HEK293 (cell line): ENCODE results near the gene PDK2.

Experiments
- AEBP2 ChIP-seq: fragments of 450-650 bp; formaldehyde crosslinking; IDR thresholded peaks from 2 replicates; pipeline ENCODE4 v1.5.1; 2016; ENCODE audit warnings: missing biosample characterization, missing genetic modification characterization, borderline replicate concordance
- FEZF1 ChIP-seq: fragments of 450-650 bp; formaldehyde crosslinking; IDR thresholded peaks from 2 replicates; pipeline ENCODE4 v1.5.1; 2016; ENCODE audit warnings: missing biosample characterization, missing genetic modification characterization
- MZF1 ChIP-seq: fragments of 450-650 bp; formaldehyde crosslinking; IDR thresholded peaks from 2 replicates; pipeline ENCODE4 v1.5.1; 2017; ENCODE audit warnings: missing biosample characterization, missing genetic modification characterization, borderline replicate concordance
- PATZ1 ChIP-seq: fragments of 450-650 bp; formaldehyde crosslinking; IDR thresholded peaks from 2 replicates; pipeline ENCODE4 v1.5.1; 2016; ENCODE audit warnings: missing biosample characterization, missing genetic modification characterization
- PRDM4 ChIP-seq: fragments of 450-650 bp; formaldehyde crosslinking; IDR thresholded peaks from 2 replicates; pipeline ENCODE4 v1.5.1; 2017; ENCODE audit warnings: missing biosample characterization, missing genetic modification characterization
- SCRT1 ChIP-seq: fragments of 450-650 bp; formaldehyde crosslinking; IDR thresholded peaks from 2 replicates; pipeline ENCODE4 v1.5.1; 2016; ENCODE audit warnings: missing biosample characterization, missing genetic modification characterization, borderline replicate concordance
- SP7 ChIP-seq: fragments of 450-650 bp; formaldehyde crosslinking; IDR thresholded peaks from 2 replicates; pipeline ENCODE4 v1.5.1; 2016; ENCODE audit warnings: missing biosample characterization, missing genetic modification characterization
- YY1 ChIP-seq: fragments of 450-650 bp; formaldehyde crosslinking; IDR thresholded peaks from 2 replicates; pipeline ENCODE4 v1.5.1; 2018; ENCODE audit warnings: missing biosample characterization, missing genetic modification characterization
- ZBTB11 ChIP-seq: fragments of 450-650 bp; formaldehyde crosslinking; conservative IDR thresholded peaks from 2 replicates; pipeline ENCODE4 v1.5.1; 2016; ENCODE audit warnings: low read depth, missing biosample characterization, missing genetic modification characterization
- ZFHX2 ChIP-seq: fragments of 450-650 bp; formaldehyde crosslinking; conservative IDR thresholded peaks from 2 replicates; pipeline ENCODE4 v1.5.1; 2016; ENCODE audit warnings: missing biosample characterization, missing genetic modification characterization
- ZNF155 ChIP-seq: fragments of 450-650 bp; formaldehyde crosslinking; IDR thresholded peaks from 2 replicates; pipeline ENCODE4 v1.5.1; 2016; ENCODE audit warnings: missing biosample characterization, missing genetic modification characterization
- ZNF19 ChIP-seq: fragments of 450-650 bp; formaldehyde crosslinking; IDR thresholded peaks from 2 replicates; pipeline ENCODE4; 2016; ENCODE audit warnings: missing biosample characterization, missing genetic modification characterization, low read depth
- ZNF280C ChIP-seq: fragments of 450-650 bp; formaldehyde crosslinking; IDR thresholded peaks from 2 replicates; pipeline ENCODE4 v1.5.1; 2016; ENCODE audit warnings: missing biosample characterization, missing genetic modification characterization
- ZNF292 ChIP-seq: fragments of 450-650 bp; formaldehyde crosslinking; IDR thresholded peaks from 2 replicates; pipeline ENCODE4 v1.5.1; 2016; ENCODE audit warnings: low read depth, missing biosample characterization, missing genetic modification characterization, borderline replicate concordance
- ZNF362 ChIP-seq: fragments of 450-650 bp; formaldehyde crosslinking; IDR thresholded peaks from 2 replicates; pipeline ENCODE4 v1.5.1; 2016; ENCODE audit warnings: missing biosample characterization, missing genetic modification characterization
- ZNF366 ChIP-seq: fragments of 450-650 bp; formaldehyde crosslinking; conservative IDR thresholded peaks from 2 replicates; pipeline ENCODE4 v1.5.1; 2016; ENCODE audit warnings: missing biosample characterization, missing genetic modification characterization
- ZNF37A ChIP-seq: fragments of 450-650 bp; IDR thresholded peaks from 2 replicates; pipeline ENCODE4 v1.5.1; 2018; ENCODE audit warnings: missing biosample characterization, missing genetic modification characterization
- ZNF433 ChIP-seq: fragments of 450-650 bp; formaldehyde crosslinking; IDR thresholded peaks from 2 replicates; pipeline ENCODE4 v1.5.1; 2016; ENCODE audit warnings: missing biosample characterization, missing genetic modification characterization, low read depth
- ZNF544 ChIP-seq: fragments of 450-650 bp; formaldehyde crosslinking; IDR thresholded peaks from 2 replicates; pipeline ENCODE4 v1.5.0; 2017; ENCODE audit warnings: missing biosample characterization, missing genetic modification characterization
- ZNF560 ChIP-seq: fragments of 450-650 bp; formaldehyde crosslinking; IDR thresholded peaks from 2 replicates; pipeline ENCODE4 v1.5.1; 2017; ENCODE audit warnings: missing biosample characterization, missing genetic modification characterization, borderline replicate concordance
- ZNF626 ChIP-seq: fragments of 450-650 bp; sonication (Bioruptor Pico); formaldehyde crosslinking; IDR thresholded peaks from 2 replicates; pipeline ENCODE4 v1.5.1; 2018; ENCODE audit warnings: missing biosample characterization, missing genetic modification characterization, inconsistent platforms
- ZNF670 ChIP-seq: fragments of 450-650 bp; formaldehyde crosslinking; IDR thresholded peaks from 2 replicates; pipeline ENCODE4 v1.5.1; 2016; ENCODE audit warnings: missing biosample characterization, missing genetic modification characterization, low read depth
- ZNF777 ChIP-seq: fragments of 450-650 bp; formaldehyde crosslinking; IDR thresholded peaks from 2 replicates; pipeline ENCODE4 v1.5.1; 2017; ENCODE audit warnings: missing biosample characterization, missing genetic modification characterization, borderline replicate concordance
- ZSCAN4 ChIP-seq: fragments of 450-650 bp; formaldehyde crosslinking; IDR thresholded peaks from 2 replicates; pipeline ENCODE4 v1.5.1; 2017; ENCODE audit warnings: missing biosample characterization, missing genetic modification characterization

Gene PDK2

GRCh38 chr17:50161023-50161910 is 66.1 kb downstream of the PDK2 start (continued):
- no peak for TF ChIP-seq ZNF433 (tag by site-specific recombination)
- no peak for TF ChIP-seq SCRT1
- no peak for TF ChIP-seq ZNF560 (tag by site-specific recombination)
- no peak for TF ChIP-seq ZSCAN4
- TF ChIP-seq PRDM4 = no peak
- TF ChIP-seq PATZ1 (tag by site-specific recombination) = peak; percentile 98
- TF ChIP-seq ZNF362 (tag by site-specific recombination) = no peak
- no peak for TF ChIP-seq ZNF670 (tag by site-specific recombination)
- TF ChIP-seq ZNF366 (tag by site-specific recombination) = peak; percentile 44
- TF ChIP-seq ZNF292 (tag by site-specific recombination) = no peak
- no peak for TF ChIP-seq ZNF626 (tag by site-specific recombination)
- no peak for TF ChIP-seq ZNF19 (tag by site-specific recombination)
- peak; percentile 87 for TF ChIP-seq MZF1 (tag by site-specific recombination)
- no peak for TF ChIP-seq AEBP2 (tag by site-specific recombination)
- TF ChIP-seq YY1 (tag by site-specific recombination) = no peak
- peak; percentile 93 for TF ChIP-seq ZFHX2 (tag by site-specific recombination)
- TF ChIP-seq FEZF1 (tag by site-specific recombination) = no peak
- TF ChIP-seq ZNF155 (tag by site-specific recombination) = no peak
- TF ChIP-seq ZNF777 = no peak
- no peak for TF ChIP-seq ZNF544 (tag by site-specific recombination)
- TF ChIP-seq SP7 (tag by site-specific recombination) = peak; percentile 66; the same call in 1 of the 2 replicates
- no peak for TF ChIP-seq ZNF280C (tag by site-specific recombination)
- no peak; the same call in none of the 2 replicates for TF ChIP-seq ZNF37A (tag by site-specific recombination)
- peak; percentile 66 for TF ChIP-seq ZBTB11 (tag by site-specific recombination)
